ENCODE data around the gene MICAL3. TPM values are rescaled to one million over a fixed set of nuclear protein-coding genes. Genes with fewer than 3 reads are reported as not detected.

Gene MICAL3
- total and polyA plus RNA-seq, 2 of the 8 experiments (the other 6 are each of a cell fraction or from before 2014, with no cell fraction given): 8.3 to 41.8 TPM

- ChIA-PET CTCF (ENCODE audit: partially characterized antibody) (interaction anchor here (1.0 to 11.3 kb wide), 3 partner anchors 10 to 56 kb away, joined by 3 to 115 read pairs (median 3); no protein-coding TSS in a partner anchor), POLR2A (ENCODE audit: partially characterized antibody) (interaction anchor here (1.1 kb wide), 1 partner anchor 25 kb away, joined by 4 read pairs; no protein-coding TSS in a partner anchor)
- no peaks in the 10 kb centered on the region for H3K79me2 ChIP-seq (ENCODE audit: control insufficient read depth in 1 of 2, insufficient read depth in 2 of 2, low read length in 2 of 2)
- H3K4me3 ChIP-seq (ENCODE audit: extremely low read depth in 1 of 4, insufficient read depth in 2 of 4, low read depth in 3 of 4, low read length in 4 of 4): no peak overlapping the region
- WGBS, 2 experiments (ENCODE audit: extremely low coverage in 1 of 2, insufficient coverage in 1 of 2, insufficient read length in 1 of 2, insufficient replicate concordance in 2 of 2, low coverage in 1 of 2, low lambda C conversion rate in 2 of 2, missing lambda C conversion rate in 1 of 2): 86% methylated on average over 23 of the region's 23 CpGs; no CpG with 5 or more reads in 1 of the 2 experiments
- H3K27me3 ChIP-seq (replicated peaks in 1 of 4; ENCODE audit: control insufficient read depth in 3 of 4, extremely low read depth in 1 of 4, insufficient read depth in 3 of 4, low read length in 3 of 4): no peaks in the 10 kb centered on the region
- no peak overlapping the region for H3K9ac ChIP-seq (replicated peaks in 1 of 4; ENCODE audit: extremely low read depth in 1 of 4, low read depth in 3 of 4, low read length in 3 of 4)
- H4K5ac ChIP-seq (ENCODE audit: insufficient read length, low read depth, low read length): no peak overlapping the region
- H3K27ac ChIP-seq (ENCODE audit: low read depth, low read length): no peak overlapping the region
- no peaks in the 10 kb centered on the region for H4K20me1 ChIP-seq (replicated peaks in 1 of 2; ENCODE audit: control insufficient read depth in 1 of 2, insufficient read depth in 2 of 2, low read length in 2 of 2)
- DNase-seq (ENCODE audit: low read depth in 1 of 2, low spot score in 2 of 2) (no peak), FAIRE-seq (no peak)
- H3K18ac ChIP-seq (ENCODE audit: extremely low read depth, low read length): no peak overlapping the region
- H3K79me1 ChIP-seq (ENCODE audit: low read depth, low read length): no peaks in the 10 kb centered on the region
- no peaks in the 10 kb centered on the region for H3K9me3 ChIP-seq (ENCODE audit: insufficient read depth in 2 of 2, low read depth in 1 of 2, low read length in 1 of 2)
- no peak overlapping the region for H3K14ac ChIP-seq (ENCODE audit: insufficient read length)
- no peak overlapping the region for H2BK5ac ChIP-seq (ENCODE audit: low read depth, low read length)
- H3K23me2 ChIP-seq (ENCODE audit: low read depth, low read length): no peaks in the 10 kb centered on the region
- no peak overlapping the region for H2BK120ac ChIP-seq (replicated peaks; ENCODE audit: low read depth, low read length)
- H4K91ac ChIP-seq (replicated peaks; ENCODE audit: insufficient read length, low read length): no peak overlapping the region
- no peak overlapping the region for H2AK5ac ChIP-seq (ENCODE audit: low read depth, low read length)
- no peaks in the 10 kb centered on the region for H3K4me1 ChIP-seq (replicated peaks in 1 of 4; ENCODE audit: control insufficient read depth in 3 of 4, insufficient read depth in 4 of 4, low read length in 3 of 4)
- H3K4me2 ChIP-seq (ENCODE audit: insufficient read depth in 1 of 2, low read depth in 2 of 2, low read length in 2 of 2): no peak overlapping the region
- no peak overlapping the region for H2BK12ac ChIP-seq (ENCODE audit: low read depth, low read length)
- H2AFZ ChIP-seq (ENCODE audit: low read length): no peak overlapping the region
- no peak overlapping the region for H2BK15ac ChIP-seq (ENCODE audit: low read length)
- H3K4ac ChIP-seq (replicated peaks; ENCODE audit: insufficient read length, low read depth, low read length): no peak overlapping the region
- H3K23ac ChIP-seq (ENCODE audit: insufficient read length): no peak overlapping the region
- H2BK20ac ChIP-seq (ENCODE audit: low read length): no peak overlapping the region
- no peaks in the 10 kb centered on the region for H3K36me3 ChIP-seq (ENCODE audit: control insufficient read depth in 2 of 4, insufficient read depth in 4 of 4, low read length in 3 of 4)
- H4K8ac ChIP-seq (ENCODE audit: extremely low read depth, insufficient read depth, low read length): no peak overlapping the region
- no peak overlapping the region for H3K56ac ChIP-seq (replicated peaks; ENCODE audit: insufficient read length, low read depth, low read length)
- TF ChIP-seq, protein P1, sequence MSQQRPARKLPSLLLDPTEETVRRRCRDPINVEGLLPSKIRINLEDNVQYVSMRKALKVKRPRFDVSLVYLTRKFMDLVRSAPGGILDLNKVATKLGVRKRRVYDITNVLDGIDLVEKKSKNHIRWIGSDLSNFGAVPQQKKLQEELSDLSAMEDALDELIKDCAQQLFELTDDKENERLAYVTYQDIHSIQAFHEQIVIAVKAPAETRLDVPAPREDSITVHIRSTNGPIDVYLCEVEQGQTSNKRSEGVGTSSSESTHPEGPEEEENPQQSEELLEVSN (IDR thresholded peaks at IDR 0.05): no peak
- no peak for TF ChIP-seq BACH1 (IDR thresholded peaks at IDR 0.05; ENCODE audit: low read length)
- TF ChIP-seq, protein P2, sequence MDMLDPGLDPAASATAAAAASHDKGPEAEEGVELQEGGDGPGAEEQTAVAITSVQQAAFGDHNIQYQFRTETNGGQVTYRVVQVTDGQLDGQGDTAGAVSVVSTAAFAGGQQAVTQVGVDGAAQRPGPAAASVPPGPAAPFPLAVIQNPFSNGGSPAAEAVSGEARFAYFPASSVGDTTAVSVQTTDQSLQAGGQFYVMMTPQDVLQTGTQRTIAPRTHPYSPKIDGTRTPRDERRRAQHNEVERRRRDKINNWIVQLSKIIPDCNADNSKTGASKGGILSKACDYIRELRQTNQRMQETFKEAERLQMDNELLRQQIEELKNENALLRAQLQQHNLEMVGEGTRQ (IDR thresholded peaks at IDR 0.05; ENCODE audit: low read length): no peak
- TF ChIP-seq SIRT6 (IDR thresholded peaks at IDR 0.05; ENCODE audit: low read length): no peak
- TF ChIP-seq CHD2 (IDR thresholded peaks at IDR 0.05; ENCODE audit: low read length): no peak
- no peak for TF ChIP-seq CBX5 (IDR thresholded peaks at IDR 0.05; ENCODE audit: low read depth, low read length)
- no peak for TF ChIP-seq CBX8 (IDR thresholded peaks at IDR 0.05; ENCODE audit: borderline replicate concordance, low read depth, low read length)
- TF ChIP-seq HDAC6 (IDR thresholded peaks at IDR 0.05; ENCODE audit: low read depth, low read length): no peak
- TF ChIP-seq JUN (IDR thresholded peaks at IDR 0.05; ENCODE audit: low read depth, low read length): no peak
- no peak for TF ChIP-seq EP300 (IDR thresholded peaks at IDR 0.05; ENCODE audit: borderline replicate concordance in 1 of 2, low read depth in 2 of 2, low read length in 2 of 2)
- TF ChIP-seq ASH2L (IDR thresholded peaks at IDR 0.05; ENCODE audit: low read length): no peak
These were observed 226.4 kb downstream of the MICAL3 start for GRCh38 chr22:17797721-17798559.
